ENCODE results near the gene CIP2A. TPM values are rescaled to one million over a fixed set of nuclear protein-coding genes. Genes with fewer than 3 reads are reported as not detected.
A peak's percentile ranks its signal among the peaks of the same experiment; 100 is the strongest.

CIP2A gene
- total and polyA plus RNA-seq, 4 donors: 0.62 to 44.9 (median 0.95) TPM

- no peak overlapping the region for H3K27ac ChIP-seq (ENCODE audit: low read depth in 1 of 2, low read length in 2 of 2)
Measured at GRCh38 chr3:108595321-108595720, 6.1 kb upstream of the CIP2A start.

GRCh38 chr3:108590460-108590859, 1.2 kb upstream of the CIP2A start:
- TF ChIP-seq FOXA2 (IDR thresholded peaks at IDR 0.05) (no peak), FOXA1 (IDR thresholded peaks at IDR 0.05) (no peak), REST (IDR thresholded peaks at IDR 0.05) (no peak), HNF4A (conservative IDR thresholded peaks at IDR 0.05) (no peak), MAX (IDR thresholded peaks at IDR 0.05) (no peak), SP1 (IDR thresholded peaks at IDR 0.05) (no peak), RAD21 (IDR thresholded peaks at IDR 0.05) (no peak), JUND (IDR thresholded peaks at IDR 0.05) (no peak), CTCF (IDR thresholded peaks at IDR 0.05; ENCODE audit: low read depth, low read length, missing input control) (no peak), EGR1 (IDR thresholded peaks at IDR 0.05; ENCODE audit: low read depth in 2 of 2) (no peak), YY1 (IDR thresholded peaks at IDR 0.05) (no peak), TAF1 (conservative IDR thresholded peaks at IDR 0.05) (no peak), ZBTB33 (IDR thresholded peaks at IDR 0.05) (no peak), NR2F2 (IDR thresholded peaks at IDR 0.05) (no peak)
- no peak for DNase-seq (ENCODE audit: low spot score)
- no peaks in the 10 kb centered on the region for H3K9me3 ChIP-seq (ENCODE audit: control insufficient read depth in 4 of 4, low read length in 3 of 4)
- peak overlapping the region in 1 of 3 donors; percentile 23 for H3K4me3 ChIP-seq (ENCODE audit: low read depth in 1 of 3, low read length in 3 of 3)
- WGBS: 28% methylated on average over 4 of the region's 4 CpGs
- H3K27me3 ChIP-seq (ENCODE audit: control insufficient read depth in 4 of 4, insufficient read depth in 4 of 4, low read length in 3 of 4): no peaks in the 10 kb centered on the region
- no peaks in the 10 kb centered on the region for H3K36me3 ChIP-seq (ENCODE audit: control insufficient read depth in 4 of 4, insufficient read depth in 3 of 4, low read depth in 1 of 4, low read length in 3 of 4)
- no peak overlapping the region for H3K27ac ChIP-seq (ENCODE audit: low read depth in 1 of 2, low read length in 2 of 2)
- H3K9ac ChIP-seq (ENCODE audit: low read depth in 1 of 2, low read length in 2 of 2): peak overlapping the region in 1 of 2 donors; percentile 70
- peaks cover 2 to 12% (median 7%) of the 10 kb centered on the region in 4 donors for H3K4me1 ChIP-seq (ENCODE audit: control insufficient read depth in 4 of 4, insufficient read depth in 4 of 4, low read length in 3 of 4)

More at GRCh38 chr3:108595321-108595720, 6.1 kb upstream of the CIP2A start:
- Histone ChIP-seq H3K4me3 (ENCODE audit: low read depth in 1 of 3, low read length in 3 of 3) (no peak overlapping the region), H3K9ac (ENCODE audit: low read depth in 1 of 2, low read length in 2 of 2) (no peak overlapping the region), H3K27me3 (ENCODE audit: control insufficient read depth in 4 of 4, insufficient read depth in 4 of 4, low read length in 3 of 4) (no peaks in the 10 kb centered on the region), H3K4me1 (ENCODE audit: control insufficient read depth in 4 of 4, insufficient read depth in 4 of 4, low read length in 3 of 4) (peaks cover 0 to 4% (median under 1%) of the 10 kb centered on the region in 4 donors), H3K9me3 (ENCODE audit: control insufficient read depth in 4 of 4, low read length in 3 of 4) (no peaks in the 10 kb centered on the region), H3K36me3 (ENCODE audit: control insufficient read depth in 4 of 4, insufficient read depth in 3 of 4, low read depth in 1 of 4, low read length in 3 of 4) (no peaks in the 10 kb centered on the region)
- TF ChIP-seq NR2F2 (IDR thresholded peaks at IDR 0.05): no peak
- no peak for TF ChIP-seq TAF1 (conservative IDR thresholded peaks at IDR 0.05)
- no peak for TF ChIP-seq RXRA (IDR thresholded peaks at IDR 0.05)
- TF ChIP-seq SP1 (IDR thresholded peaks at IDR 0.05): no peak
- no peak for DNase-seq (ENCODE audit: low spot score)
- 85% methylated on average over 2 of the region's 2 CpGs for WGBS
